B cell (primary cell): ENCODE measurements around the gene CTXN3. TPM values are rescaled to one million over a fixed set of nuclear protein-coding genes. Genes with fewer than 3 reads are reported as not detected.

Experiments used
- ATAC-seq: fragments of 200-7000 bp; cut with Tn5 transposase; one replicate; pipeline ENCODE4 v1.10.0; 2021; ENCODE audit warnings: low read depth, mild to moderate bottlenecking, moderate number of reproducible peaks, moderate library complexity
- CTCF ChIA-PET: fragments of 350-600 bp; sonication (Branson Sonifier 250); formaldehyde crosslinking; loops from one replicate; lab custom pipeline; 2021; ENCODE audit warnings: antibody characterized with exemption, inconsistent platforms; lab: Charles Lee
- POLR2A ChIA-PET: fragments of 350-600 bp; sonication (Branson Sonifier 250); formaldehyde crosslinking; loops from one replicate; lab custom pipeline; 2021; ENCODE audit warnings: antibody characterized with exemption; lab: Charles Lee
- DNase-seq: peaks from one replicate; pipeline ENCODE4 v3.0.0; 2013
- H2AFZ ChIP-seq: 2 replicates; pipeline ENCODE4 v1.6.1; 2012; ENCODE audit warnings: mild to moderate bottlenecking, low read depth, low read length; ENCODE audit not compliant: insufficient read depth, poor library complexity, severe bottlenecking
- H3K27ac ChIP-seq, 2 donors: 1 replicate in 1 of 2; 2 replicates in 1 of 2; pipeline ENCODE4 v1.5.1; 2012 to 2013; ENCODE audit warnings: low read length in 2 of 2, mild to moderate bottlenecking in 2 of 2, moderate library complexity in 1 of 2
- H3K27me3 ChIP-seq, 4 experiments: fragments of 200-600 bp in 1 of 4; sonication (generic) in 1 of 4; replicated peaks in 1 of 4; 1 replicate in 2 of 4; 2 replicates in 2 of 4; pipeline versions ENCODE4 v1.6.1 to v1.7.0; 2013 to 2016; ENCODE audit warnings: low read length in 3 of 4, mild to moderate bottlenecking in 2 of 4, mixed read lengths in 1 of 4, moderate library complexity in 1 of 4; ENCODE audit not compliant: insufficient read depth in 4 of 4, control insufficient read depth in 3 of 4; ENCODE audit errors: control extremely low read depth in 1 of 4
- H3K36me3 ChIP-seq, 2 experiments: replicated peaks in 1 of 2; 1 replicate in 1 of 2; 2 replicates in 1 of 2; pipeline versions ENCODE4 v1.6.1 to v1.7.1; 2013; ENCODE audit warnings: low read length in 1 of 2; ENCODE audit not compliant: insufficient read depth in 2 of 2, control insufficient read depth in 1 of 2; ENCODE audit errors: control extremely low read depth in 1 of 2, extremely low read depth in 1 of 2
- H3K4me1 ChIP-seq, 2 donors: fragments of 200-600 bp in 1 of 2; sonication (generic) in 1 of 2; 1 replicate in 1 of 2; 2 replicates in 1 of 2; pipeline versions ENCODE4 v1.5.1 to v1.6.1; 2013 to 2017; ENCODE audit warnings: low read length in 2 of 2; ENCODE audit not compliant: control insufficient read depth in 2 of 2, insufficient read depth in 2 of 2
- H3K4me2 ChIP-seq: replicated peaks from 2 replicates; pipeline ENCODE3; 2012; ENCODE audit warnings: mild to moderate bottlenecking, low read depth, low read length; ENCODE audit not compliant: poor library complexity, severe bottlenecking
- H3K4me3 ChIP-seq, 5 experiments: fragments of 200-600 bp in 1 of 5; sonication (generic) in 1 of 5; 1 replicate in 3 of 5; 2 replicates in 2 of 5; pipeline versions ENCODE4 v1.5.1 to v1.7.0; 2011 to 2016; ENCODE audit warnings: low read length in 4 of 5, mild to moderate bottlenecking in 4 of 5, low read depth in 2 of 5, control low read depth in 1 of 5, moderate library complexity in 1 of 5; ENCODE audit not compliant: insufficient read depth in 1 of 5; ENCODE audit errors: control extremely low read depth in 1 of 5, extremely low read depth in 1 of 5
- H3K79me2 ChIP-seq: fragments of 200-600 bp; sonication (generic); one replicate; pipeline ENCODE4 v1.6.0; 2016; ENCODE audit warnings: low read length; ENCODE audit not compliant: control insufficient read depth, insufficient read depth
- H3K9ac ChIP-seq: fragments of 200-600 bp; sonication (generic); 2 replicates; pipeline ENCODE4 v1.6.1; 2017; ENCODE audit warnings: mild to moderate bottlenecking, low read length, moderate library complexity
- H3K9me3 ChIP-seq, 3 donors: one replicate each; pipeline versions ENCODE4 v1.6.1 to v1.7.1; 2013; ENCODE audit warnings: low read length in 2 of 3; ENCODE audit not compliant: control insufficient read depth in 2 of 3, insufficient read depth in 1 of 3; ENCODE audit errors: control extremely low read depth in 1 of 3
- H4K20me1 ChIP-seq: 2 replicates; pipeline ENCODE4 v1.6.0; 2012; ENCODE audit warnings: mild to moderate bottlenecking, low read length; ENCODE audit not compliant: insufficient read depth, control insufficient read depth, poor library complexity, severe bottlenecking
- H3K27ac Mint-ChIP-seq: one replicate; pipeline ENCODE4 v1.8.0; 2021; ENCODE audit warnings: mixed read lengths
- H3K27me3 Mint-ChIP-seq: one replicate; pipeline ENCODE4 v1.8.0; 2021; ENCODE audit warnings: mixed read lengths
- H3K4me1 Mint-ChIP-seq: one replicate; pipeline ENCODE4 v1.8.0; 2021; ENCODE audit warnings: mixed read lengths
- H3K4me3 Mint-ChIP-seq: one replicate; pipeline ENCODE4 v1.8.0; 2021; ENCODE audit warnings: mixed read lengths
- H3K9me3 Mint-ChIP-seq: one replicate; pipeline ENCODE4 v1.8.0; 2022; ENCODE audit warnings: mixed read lengths; ENCODE audit not compliant: insufficient read depth
- CTCF ChIP-seq: fragments of 200-600 bp; IDR thresholded peaks from one replicate; pipeline ENCODE4 v1.8.0; 2022; ENCODE audit warnings: antibody characterized with exemption, mild to moderate bottlenecking
- EZH2 ChIP-seq: IDR thresholded peaks from 2 replicates; pipeline ENCODE4 v1.6.1; 2012; ENCODE audit warnings: borderline replicate concordance, low read depth, mild to moderate bottlenecking, moderate library complexity, low read length; ENCODE audit not compliant: insufficient read depth, poor library complexity, severe bottlenecking
- WGBS: methylation state at CpG from one replicate; pipeline ENCODE4 v1.1.5; 2013; ENCODE audit warnings: missing lambda C conversion rate; ENCODE audit not compliant: insufficient coverage; 5-methylcytosine and 5-hydroxymethylcytosine counted together
- intact Hi-C: fragments of 100-400 bp; cut with micrococcal nuclease; formaldehyde crosslinking; loops from one replicate; pipeline ENCODE4 v1.10.0; 2022
- polyA plus RNA-seq: library from polyadenylated mRNA; depleted of rRNA; stranded (reverse); fragments of >200 nt; gene quantifications from 2 replicates; pipeline ENCODE4 v1.2.3, GENCODE V29; 2012
- total RNA-seq, 2 donors: library from RNA; stranded (reverse); fragments of 120-200 nt in 1 of 2; gene quantifications; 1 replicate in 1 of 2; 2 replicates in 1 of 2; pipeline versions ENCODE4 v1.2.3 to v1.2.4, GENCODE V29; 2013 to 2022

The CTXN3 gene
- total and polyA plus RNA-seq, 2 donors (not counting 1 experiment from before 2014, with no cell fraction given) = not detected

DNA sequence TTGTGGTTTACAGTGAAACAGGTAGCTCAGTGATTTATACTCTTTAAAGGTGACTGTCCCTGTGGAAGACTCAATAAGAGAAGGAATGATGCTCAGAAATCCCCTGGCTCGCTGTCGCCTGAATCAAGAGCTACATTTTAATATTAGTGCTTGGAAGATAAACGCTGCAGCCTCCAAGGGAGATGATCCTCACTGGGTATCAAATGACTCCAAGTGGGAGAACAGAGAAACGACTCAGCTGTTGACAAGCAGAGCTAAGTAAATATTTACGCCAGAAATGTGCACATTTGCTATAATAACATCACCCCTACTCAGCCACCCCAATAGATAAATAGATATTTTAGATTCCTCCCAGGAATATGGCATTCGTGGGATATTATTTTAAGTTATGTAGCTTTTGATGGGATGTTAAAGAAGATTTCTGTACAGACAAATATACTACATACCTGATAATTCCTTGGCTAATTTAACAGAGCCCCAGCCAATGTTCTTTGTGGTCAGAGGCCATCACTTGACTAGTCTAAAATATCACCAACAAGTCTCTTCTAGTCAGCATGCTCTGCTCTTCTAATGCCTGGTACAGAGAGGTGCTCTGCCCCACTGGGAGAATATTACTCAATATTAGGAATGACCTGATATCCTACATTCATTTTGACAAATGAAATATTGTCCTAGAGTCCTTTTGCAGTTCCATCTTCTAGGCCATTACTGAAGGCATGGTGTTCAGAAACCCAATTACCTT lies 36.0 kb downstream of the CTXN3 start:
- ChIA-PET POLR2A (no interaction called here), CTCF (interaction anchor here (0.7 kb wide), 1 partner anchor 597 kb away, joined by 3 read pairs; no protein-coding TSS in a partner anchor)
- Histone ChIP-seq H2AFZ (no peak overlapping the region), H3K36me3 (no peaks in the 10 kb centered on the region), H3K4me1 (no peaks in the 10 kb centered on the region), H4K20me1 (no peaks in the 10 kb centered on the region), H3K4me3 (no peak overlapping the region), H3K27me3 (no peaks in the 10 kb centered on the region), H3K27ac (no peak overlapping the region), H3K79me2 (no peaks in the 10 kb centered on the region), H3K4me2 (no peak overlapping the region), H3K9me3 (no peaks in the 10 kb centered on the region), H3K9ac (no peak overlapping the region)
- no peaks in the 10 kb centered on the region for H3K4me1 Mint-ChIP-seq
- no peak overlapping the region for H3K27ac Mint-ChIP-seq
- intact Hi-C loops = no loop called here
- H3K4me3 Mint-ChIP-seq = no peak overlapping the region
- DNase-seq = no peak
- no peak for ATAC-seq
- 92% methylated on average over 2 of the region's 6 CpGs for WGBS
- TF ChIP-seq EZH2 (no peak), CTCF (no peak)
- no peaks in the 10 kb centered on the region for H3K9me3 Mint-ChIP-seq
- peaks cover 2% of the 10 kb centered on the region for H3K27me3 Mint-ChIP-seq

DNA sequence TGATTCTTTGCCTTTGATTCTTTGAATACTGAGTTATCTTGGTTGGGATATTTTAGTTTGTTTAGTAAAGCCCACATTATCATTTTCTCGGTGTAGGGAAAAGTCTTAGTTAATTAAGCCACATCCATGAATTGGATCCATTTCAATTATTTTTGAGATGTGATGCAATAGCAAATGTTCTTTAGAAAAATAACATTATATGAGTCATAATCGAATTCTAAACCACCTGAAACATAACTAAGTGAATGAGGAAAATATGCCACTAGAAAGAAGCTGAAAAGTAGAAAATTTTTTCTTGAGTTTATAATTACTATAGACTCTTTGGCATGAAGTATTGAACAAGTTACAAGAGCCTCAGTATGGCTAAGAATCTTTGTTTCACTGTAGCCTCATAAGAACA lies 36.8 kb downstream of the CTXN3 start:
- H3K36me3 ChIP-seq = no peaks in the 10 kb centered on the region
- no peak overlapping the region for H3K4me3 ChIP-seq
- Mint-ChIP-seq H3K4me1 (no peaks in the 10 kb centered on the region), H3K4me3 (no peak overlapping the region), H3K9me3 (peaks cover 1% of the 10 kb centered on the region), H3K27me3 (peaks cover 1% of the 10 kb centered on the region), H3K27ac (no peak overlapping the region)
- no CpG with 5 or more reads among the region's 2 CpGs for WGBS
- H3K27me3 ChIP-seq = no peaks in the 10 kb centered on the region
- H3K9me3 ChIP-seq = no peaks in the 10 kb centered on the region
- ChIA-PET CTCF (interaction anchor here (0.7 kb wide), 1 partner anchor 596 kb away, joined by 3 read pairs; no protein-coding TSS in a partner anchor), POLR2A (no interaction called here)
- no peak overlapping the region for H3K4me2 ChIP-seq
- no peaks in the 10 kb centered on the region for H3K4me1 ChIP-seq
- no peak overlapping the region for H3K9ac ChIP-seq
- no peaks in the 10 kb centered on the region for H3K79me2 ChIP-seq
- no peak overlapping the region for H3K27ac ChIP-seq
- intact Hi-C loops = no loop called here
- DNase-seq (no peak), ATAC-seq (no peak)
- H4K20me1 ChIP-seq = no peaks in the 10 kb centered on the region
- no peak for TF ChIP-seq CTCF
- TF ChIP-seq EZH2 = no peak
- H2AFZ ChIP-seq = no peak overlapping the region
